ENCODE results near the gene CCDC57.

Gene CCDC57

GRCh38 chr17:82249896-82250581 lies 37.4 kb upstream of the CCDC57 start:
- CTCF ChIA-PET, result interaction anchor here (0.9 kb wide), 1 partner anchor 15 kb away, joined by 3 read pairs; no protein-coding TSS in a partner anchor
- peaks cover 6% of the 10 kb centered on the region for H3K4me1 Mint-ChIP-seq
- H3K27me3 Mint-ChIP-seq, result no peaks in the 10 kb centered on the region
- no peak for DNase-seq
- H3K27ac Mint-ChIP-seq, result no peak overlapping the region
- H3K36me3 Mint-ChIP-seq, result peaks cover 59% of the 10 kb centered on the region
- no peak overlapping the region for H3K4me3 Mint-ChIP-seq
- H3K9me3 Mint-ChIP-seq, result no peaks in the 10 kb centered on the region

GRCh38 chr17:82248815-82249674 lies 36.4 kb upstream of the CCDC57 start:
- H3K36me3 Mint-ChIP-seq, result peaks cover 69% of the 10 kb centered on the region
- no peak for DNase-seq
- H3K9me3 Mint-ChIP-seq, result no peaks in the 10 kb centered on the region
- CTCF ChIA-PET, result interaction anchor here (0.7 to 0.9 kb wide), 2 partner anchors 14 to 95 kb away, joined by 3 read pairs; no protein-coding TSS in a partner anchor
- H3K27ac Mint-ChIP-seq, result peak overlapping the region; percentile 69
- H3K4me3 Mint-ChIP-seq, result no peak overlapping the region
- no peaks in the 10 kb centered on the region for H3K27me3 Mint-ChIP-seq
- H3K4me1 Mint-ChIP-seq, result peaks cover 12% of the 10 kb centered on the region

- no peak for DNase-seq
- CTCF ChIA-PET, result no interaction called here
Observed at GRCh38 chr17:82247856-82248671, 35.4 kb upstream of the CCDC57 start.

GRCh38 chr17:82247182-82247823 lies 34.7 kb upstream of the CCDC57 start:
- H3K27ac Mint-ChIP-seq, result peak overlapping the region; percentile 49
- no peaks in the 10 kb centered on the region for H3K9me3 Mint-ChIP-seq
- H3K27me3 Mint-ChIP-seq, result no peaks in the 10 kb centered on the region
- CTCF ChIA-PET, result interaction anchor here (1.2 kb wide), 1 partner anchor 104 kb away, joined by 3 read pairs; no protein-coding TSS in a partner anchor
- H3K4me1 Mint-ChIP-seq, result peaks cover 13% of the 10 kb centered on the region
- DNase-seq, result no peak
- no peak overlapping the region for H3K4me3 Mint-ChIP-seq
- H3K36me3 Mint-ChIP-seq, result peaks cover 62% of the 10 kb centered on the region

More at GRCh38 chr17:82247856-82248671, 35.4 kb upstream of the CCDC57 start:
- peaks cover 13% of the 10 kb centered on the region for H3K4me1 Mint-ChIP-seq
- H3K27ac Mint-ChIP-seq, result peak overlapping the region; percentile 69
- H3K4me3 Mint-ChIP-seq, result no peak overlapping the region
- no peaks in the 10 kb centered on the region for H3K9me3 Mint-ChIP-seq
- H3K36me3 Mint-ChIP-seq, result peaks cover 69% of the 10 kb centered on the region
- no peaks in the 10 kb centered on the region for H3K27me3 Mint-ChIP-seq

- peaks cover 54% of the 10 kb centered on the region for H3K36me3 Mint-ChIP-seq
- CTCF ChIA-PET, result interaction anchor here (1.2 to 1.5 kb wide), 3 partner anchors 71 to 104 kb away, joined by 3 read pairs; partner anchors contain the start of gene CD7
- no peaks in the 10 kb centered on the region for H3K9me3 Mint-ChIP-seq
Observed at GRCh38 chr17:82246365-82247181, 33.9 kb upstream of the CCDC57 start.

GRCh38 chr17:82246040-82246364 lies 33.4 kb upstream of the CCDC57 start:
- DNase-seq, result no peak
- Mint-ChIP-seq H3K36me3 (peaks cover 49% of the 10 kb centered on the region), H3K27me3 (no peaks in the 10 kb centered on the region), H3K9me3 (no peaks in the 10 kb centered on the region), H3K27ac (peak overlapping the region; percentile 42), H3K4me1 (peaks cover 20% of the 10 kb centered on the region), H3K4me3 (no peak overlapping the region)
- CTCF ChIA-PET, result interaction anchor here (1.2 to 1.5 kb wide), 2 partner anchors 71 to 75 kb away, joined by 3 read pairs; partner anchors contain the start of gene CD7

More at GRCh38 chr17:82246365-82247181, 33.9 kb upstream of the CCDC57 start:
- H3K27ac Mint-ChIP-seq, result peak overlapping the region; percentile 65
- peaks cover 14% of the 10 kb centered on the region for H3K4me1 Mint-ChIP-seq
- no peak for DNase-seq
- H3K4me3 Mint-ChIP-seq, result no peak overlapping the region
- no peaks in the 10 kb centered on the region for H3K27me3 Mint-ChIP-seq

GRCh38 chr17:82245134-82246039 lies 32.7 kb upstream of the CCDC57 start:
- peaks cover 26% of the 10 kb centered on the region for H3K4me1 Mint-ChIP-seq

GRCh38 chr17:82244413-82245133 lies 31.9 kb upstream of the CCDC57 start:
- CTCF ChIA-PET, result interaction anchor here (0.9 to 1.5 kb wide), 4 partner anchors 9 to 77 kb away, joined by 3 read pairs; partner anchors contain the start of gene CD7
- DNase-seq, result peak; percentile 60
- peaks cover 52% of the 10 kb centered on the region for H3K36me3 Mint-ChIP-seq
- no peaks in the 10 kb centered on the region for H3K27me3 Mint-ChIP-seq
- H3K4me3 Mint-ChIP-seq, result no peak overlapping the region
- H3K4me1 Mint-ChIP-seq, result peaks cover 34% of the 10 kb centered on the region
- H3K27ac Mint-ChIP-seq, result peak overlapping the region; percentile 86
- H3K9me3 Mint-ChIP-seq, result no peaks in the 10 kb centered on the region

More at GRCh38 chr17:82245134-82246039, 32.7 kb upstream of the CCDC57 start:
- peaks cover 52% of the 10 kb centered on the region for H3K36me3 Mint-ChIP-seq
- CTCF ChIA-PET, result interaction anchor here (1.0 to 1.5 kb wide), 3 partner anchors 54 to 76 kb away, joined by 3 read pairs; partner anchors contain the start of gene CD7
- H3K9me3 Mint-ChIP-seq, result no peaks in the 10 kb centered on the region
- no peak overlapping the region for H3K4me3 Mint-ChIP-seq
- peak; percentile 21 for DNase-seq
- H3K27ac Mint-ChIP-seq, result peak overlapping the region; percentile 65
- no peaks in the 10 kb centered on the region for H3K27me3 Mint-ChIP-seq

GRCh38 chr17:82243648-82244412 lies 31.2 kb upstream of the CCDC57 start:
- no peak overlapping the region for H3K4me3 Mint-ChIP-seq
- H3K9me3 Mint-ChIP-seq, result no peaks in the 10 kb centered on the region
- no peaks in the 10 kb centered on the region for H3K27me3 Mint-ChIP-seq
- peaks cover 51% of the 10 kb centered on the region for H3K36me3 Mint-ChIP-seq
- H3K27ac Mint-ChIP-seq, result peak overlapping the region; percentile 86
- CTCF ChIA-PET, result interaction anchor here (0.8 to 1.1 kb wide), 3 partner anchors 8 to 109 kb away, joined by 3 read pairs; partner anchors contain the start of gene CD7
- peak; percentile 21 for DNase-seq
- H3K4me1 Mint-ChIP-seq, result peaks cover 42% of the 10 kb centered on the region

- CTCF ChIA-PET, result interaction anchor here (0.8 to 1.1 kb wide), 3 partner anchors 11 to 110 kb away, joined by 3 read pairs; no protein-coding TSS in a partner anchor
- DNase-seq, result no peak
- Mint-ChIP-seq H3K4me1 (peaks cover 49% of the 10 kb centered on the region), H3K36me3 (peaks cover 50% of the 10 kb centered on the region), H3K27me3 (no peaks in the 10 kb centered on the region), H3K9me3 (no peaks in the 10 kb centered on the region), H3K4me3 (no peak overlapping the region), H3K27ac (no peak overlapping the region)
Observed at GRCh38 chr17:82242977-82243647, 30.5 kb upstream of the CCDC57 start.
